Hepatocyte (in vitro differentiated cells): Measurements from ENCODE around the gene PAK1.

ENCODE experiments used
- CTCF ChIP-seq: fragments of 200-600 bp; sonication (generic); IDR thresholded peaks from 2 replicates; pipeline ENCODE4 v1.5.1; 2016; ENCODE audit warnings: antibody characterized with exemption, mild to moderate bottlenecking; ENCODE audit not compliant: poor library complexity
- EZH2 ChIP-seq: fragments of 200-600 bp; sonication (generic); IDR thresholded peaks from 2 replicates; pipeline ENCODE4 v1.6.1; 2016; ENCODE audit warnings: antibody characterized with exemption, mild to moderate bottlenecking, borderline replicate concordance

- TF ChIP-seq CTCF (no peak), EZH2 (no peak)
Observed at GRCh38 chr11:77396911-77397310, 77.0 kb downstream of the PAK1 start.
